Measurements from ENCODE around the gene BRI3.
"Not testable (repeated sequence)": the region's sequence is repeated elsewhere in the genome, so short reads cannot be mapped to it uniquely, and the experiment has no call there.

The BRI3 gene

GRCh38 chr7:98303176-98303865 is 21.8 kb downstream of the BRI3 start:
- no peak for DNase-seq (ENCODE audit: low read depth)
- H3K4me3 ChIP-seq (ENCODE audit: low read depth, low read length) = no peak overlapping the region

GRCh38 chr7:98303906-98304305 is 22.4 kb downstream of the BRI3 start:
- DNase-seq (ENCODE audit: low read depth) = no peak
- no peak overlapping the region for H3K4me3 ChIP-seq (ENCODE audit: low read depth, low read length)

DNA sequence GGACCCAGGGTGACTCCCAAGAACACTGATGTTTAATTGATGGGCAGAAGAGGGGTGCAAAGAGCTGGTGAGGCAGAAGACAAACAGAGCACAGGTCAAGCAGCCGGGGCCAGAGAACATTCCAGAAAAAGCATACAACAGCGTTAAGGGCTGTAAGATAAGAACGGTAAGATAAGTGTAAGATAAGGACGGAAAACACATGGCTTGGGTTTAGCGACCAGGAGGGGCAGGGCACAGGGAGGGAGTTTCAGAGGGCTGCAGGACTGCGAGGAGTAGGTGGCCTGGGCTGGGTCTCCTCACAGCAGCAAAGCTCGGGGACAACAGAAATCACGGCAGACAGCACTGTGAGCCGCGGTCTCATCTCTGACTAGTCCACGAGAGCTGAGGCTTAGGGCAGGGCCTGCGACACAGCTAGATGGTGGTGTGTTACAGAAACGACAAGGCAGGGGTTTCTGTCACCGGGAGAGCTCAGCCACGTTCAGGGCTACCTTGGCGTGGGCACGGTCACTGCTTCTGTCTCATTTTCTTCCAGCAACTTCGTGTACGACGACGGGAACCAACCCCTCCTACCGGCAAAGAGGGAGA is 24.6 kb downstream of the BRI3 start:
- no peak for DNase-seq (ENCODE audit: low read depth)
- no peak overlapping the region for H3K4me3 ChIP-seq (ENCODE audit: low read depth, low read length)

DNA sequence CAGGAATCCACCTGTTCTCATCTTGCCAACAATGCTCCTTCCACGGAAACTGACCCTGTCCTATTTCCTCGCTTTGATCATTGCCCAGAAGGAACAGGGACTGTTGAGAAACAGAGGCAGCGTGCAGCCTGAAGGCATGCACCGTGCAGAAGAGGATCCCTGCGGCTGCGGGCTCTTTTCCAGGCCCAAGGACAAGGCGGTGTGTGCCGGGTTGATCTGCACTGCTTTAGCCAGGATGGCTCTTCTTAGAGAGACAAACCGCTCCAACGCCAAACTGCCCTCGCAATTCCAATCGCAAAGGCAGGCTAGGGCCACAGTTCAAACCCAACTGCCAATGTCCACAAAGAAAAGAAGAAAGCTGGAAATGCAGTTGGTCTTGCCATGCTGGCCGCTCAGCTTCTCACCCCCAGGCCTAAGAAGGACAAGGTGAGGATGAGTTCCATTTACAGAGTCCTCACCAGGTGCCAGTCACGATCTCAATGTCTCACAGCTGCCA is 26.5 kb downstream of the BRI3 start:
- H3K4me3 ChIP-seq (ENCODE audit: low read depth, low read length) = no peak overlapping the region
- no peak for DNase-seq (ENCODE audit: low read depth)

DNA sequence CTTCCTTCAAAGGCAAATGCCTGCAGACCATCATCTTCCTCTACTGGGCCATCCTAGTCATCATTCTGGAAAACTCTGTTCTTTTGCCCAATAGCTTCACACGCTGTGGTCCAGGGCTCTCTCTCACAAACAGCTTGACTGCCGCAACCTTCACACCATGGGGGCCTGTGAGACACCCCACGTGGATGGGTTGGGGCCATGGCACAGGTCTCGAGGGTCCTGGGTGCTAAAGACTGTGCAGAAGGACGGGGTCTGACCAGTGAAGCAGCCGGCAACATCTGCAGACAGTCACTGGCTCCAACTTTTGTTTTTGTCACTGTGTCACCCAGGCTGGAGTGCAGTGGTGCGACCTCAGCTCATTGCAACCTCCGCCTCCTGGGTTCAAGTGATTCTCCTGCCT is 28.1 kb downstream of the BRI3 start:
- DNase-seq (ENCODE audit: low read depth) = no peak
- H3K4me3 ChIP-seq (ENCODE audit: low read depth, low read length) = no peak overlapping the region

GRCh38 chr7:98312201-98312600 is 30.7 kb downstream of the BRI3 start:
- DNase-seq (ENCODE audit: low read depth) = no peak
- H3K4me3 ChIP-seq (ENCODE audit: low read depth, low read length) = no peak overlapping the region

DNA sequence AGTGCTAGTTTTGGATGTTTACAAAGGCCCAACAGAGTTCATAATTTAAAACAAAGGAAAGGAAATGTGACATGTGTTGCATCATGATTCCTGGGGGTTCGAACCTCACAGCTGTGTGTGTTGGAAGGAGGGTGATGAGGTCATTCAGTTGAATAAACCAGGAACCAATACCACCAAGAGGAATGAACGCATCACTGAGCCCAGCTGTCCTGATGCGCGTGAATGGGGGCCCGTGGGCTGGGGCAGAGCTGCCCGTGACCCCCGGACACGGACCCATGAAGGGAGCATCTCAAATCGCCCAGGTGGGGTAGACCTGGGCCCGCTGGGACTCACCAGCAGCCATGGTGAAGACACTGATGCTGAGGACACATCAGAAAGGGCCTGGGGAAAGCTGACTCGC is 33.0 kb downstream of the BRI3 start:
- no peak overlapping the region for H3K4me3 ChIP-seq (ENCODE audit: low read depth, low read length)
- DNase-seq (ENCODE audit: low read depth) = no peak

GRCh38 chr7:98315318-98315993 is 34.0 kb downstream of the BRI3 start:
- no peak for DNase-seq (ENCODE audit: low read depth)
- H3K4me3 ChIP-seq (ENCODE audit: low read depth, low read length) = no peak overlapping the region

DNA sequence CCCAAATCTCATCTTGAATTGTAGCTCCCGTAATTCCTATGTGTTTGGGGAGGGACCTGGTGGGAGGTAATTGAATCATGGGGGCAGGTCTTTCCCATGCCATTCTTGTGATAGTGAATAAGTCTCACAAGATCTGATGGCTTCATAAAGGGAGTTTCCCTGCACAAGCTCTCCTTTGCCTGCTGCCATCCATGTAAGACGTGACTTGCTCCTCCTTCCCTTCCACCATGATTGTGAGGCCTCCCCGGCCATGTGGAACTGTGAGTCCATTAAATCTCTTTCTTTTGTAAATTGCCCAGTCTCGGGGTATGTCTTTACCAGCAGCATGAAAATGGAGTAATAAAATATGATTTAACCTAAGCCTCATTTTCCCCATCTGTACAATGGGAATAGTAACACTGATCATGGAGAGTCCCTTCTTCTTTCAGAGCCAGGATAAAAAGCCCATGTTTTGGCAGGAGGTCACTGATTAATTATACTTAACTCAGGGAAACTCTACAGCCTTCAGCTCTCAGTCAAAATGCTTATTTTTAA is 34.6 kb downstream of the BRI3 start:
- not testable (repeated sequence) for H3K4me3 ChIP-seq (ENCODE audit: low read depth, low read length); DNase-seq (ENCODE audit: low read depth)

DNA sequence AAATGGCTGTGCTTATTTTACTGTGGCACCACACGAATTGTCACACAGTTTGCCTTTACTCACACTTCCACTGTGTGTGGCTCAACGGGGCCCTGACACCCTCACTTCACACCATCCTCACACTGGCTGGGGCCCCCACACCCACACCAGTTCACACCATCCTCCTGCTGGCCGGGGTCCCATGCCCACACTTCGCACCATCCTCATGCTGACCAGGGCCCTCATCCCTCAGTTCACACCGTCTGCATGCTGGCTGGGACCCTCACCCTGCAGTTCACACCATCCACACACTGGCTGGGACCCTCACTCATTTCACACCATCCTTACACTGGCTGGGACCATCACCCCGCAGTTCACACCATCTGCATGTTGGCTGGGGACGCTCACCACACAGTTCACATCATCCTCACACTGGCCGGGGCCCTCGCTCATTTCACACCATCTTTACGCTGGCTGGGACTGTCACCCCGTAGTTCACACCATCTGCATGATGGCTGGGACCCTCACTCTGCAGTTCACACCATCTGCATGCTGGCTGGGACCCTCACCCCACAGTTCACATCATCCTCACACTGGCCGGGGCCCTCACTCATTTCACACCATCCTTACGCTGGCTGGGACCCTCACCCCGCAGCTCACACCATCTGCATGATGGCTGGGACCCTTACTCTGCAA is 36.0 kb downstream of the BRI3 start:
- H3K4me3 ChIP-seq (ENCODE audit: low read depth, low read length) = no peak overlapping the region

GRCh38 chr7:98319176-98319575 is 37.7 kb downstream of the BRI3 start:
- no peak overlapping the region for H3K4me3 ChIP-seq (ENCODE audit: low read depth, low read length)

More for the DNA sequence above, 36.0 kb downstream of the BRI3 start:
- DNase-seq (ENCODE audit: low read depth) = no peak

GRCh38 chr7:98321301-98321700 is 39.8 kb downstream of the BRI3 start:
- no peak overlapping the region for H3K4me3 ChIP-seq (ENCODE audit: low read depth, low read length)
- no peak for DNase-seq (ENCODE audit: low read depth)

More at GRCh38 chr7:98319176-98319575, 37.7 kb downstream of the BRI3 start:
- no peak for DNase-seq (ENCODE audit: low read depth)

DNA sequence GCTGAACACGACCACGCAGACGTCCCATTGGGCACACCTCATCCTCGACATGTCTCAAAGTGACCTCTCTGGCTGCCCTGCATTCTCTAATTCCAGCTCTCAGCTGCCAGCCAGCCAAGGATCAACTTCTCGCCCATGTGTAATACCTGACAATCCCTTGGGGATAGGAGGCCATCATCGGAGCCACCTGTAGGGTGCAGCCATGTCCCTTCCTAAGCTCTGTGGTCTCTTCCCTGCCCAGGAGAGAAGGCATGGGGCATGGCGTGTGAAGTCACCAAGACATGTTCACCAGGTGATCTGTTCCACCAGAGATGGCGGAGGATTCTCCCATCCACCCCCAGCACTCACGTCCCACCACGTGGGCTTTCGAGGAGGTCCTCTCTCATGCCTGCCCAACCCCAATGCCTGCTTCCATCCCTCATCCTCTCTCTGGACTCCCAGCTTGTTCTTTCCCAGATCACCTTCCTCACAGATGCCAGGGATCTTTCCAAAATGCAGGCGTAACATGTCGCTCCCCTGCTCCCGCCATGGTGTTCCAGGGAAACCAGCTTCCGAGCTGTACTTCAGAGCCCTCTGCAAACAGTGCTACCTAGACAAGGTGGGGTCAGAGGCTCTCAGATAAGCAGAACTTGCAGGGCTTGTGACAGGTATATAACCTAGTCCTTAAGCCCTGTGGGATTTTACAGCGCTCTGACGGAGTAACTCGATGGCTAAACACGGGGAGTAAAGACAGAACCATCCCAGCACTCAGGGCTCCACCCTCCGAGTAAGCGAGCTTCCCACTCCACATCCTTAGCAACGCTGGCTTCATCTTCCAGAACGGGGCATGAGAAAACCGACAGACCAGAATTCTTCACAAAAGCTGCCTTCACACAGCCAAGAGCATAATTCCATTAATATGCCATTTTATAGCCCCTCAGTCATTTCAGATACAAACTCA is 41.1 kb downstream of the BRI3 start:
- H3K4me3 ChIP-seq (ENCODE audit: low read depth, low read length) = no peak overlapping the region
- no peak for DNase-seq (ENCODE audit: low read depth)

DNA sequence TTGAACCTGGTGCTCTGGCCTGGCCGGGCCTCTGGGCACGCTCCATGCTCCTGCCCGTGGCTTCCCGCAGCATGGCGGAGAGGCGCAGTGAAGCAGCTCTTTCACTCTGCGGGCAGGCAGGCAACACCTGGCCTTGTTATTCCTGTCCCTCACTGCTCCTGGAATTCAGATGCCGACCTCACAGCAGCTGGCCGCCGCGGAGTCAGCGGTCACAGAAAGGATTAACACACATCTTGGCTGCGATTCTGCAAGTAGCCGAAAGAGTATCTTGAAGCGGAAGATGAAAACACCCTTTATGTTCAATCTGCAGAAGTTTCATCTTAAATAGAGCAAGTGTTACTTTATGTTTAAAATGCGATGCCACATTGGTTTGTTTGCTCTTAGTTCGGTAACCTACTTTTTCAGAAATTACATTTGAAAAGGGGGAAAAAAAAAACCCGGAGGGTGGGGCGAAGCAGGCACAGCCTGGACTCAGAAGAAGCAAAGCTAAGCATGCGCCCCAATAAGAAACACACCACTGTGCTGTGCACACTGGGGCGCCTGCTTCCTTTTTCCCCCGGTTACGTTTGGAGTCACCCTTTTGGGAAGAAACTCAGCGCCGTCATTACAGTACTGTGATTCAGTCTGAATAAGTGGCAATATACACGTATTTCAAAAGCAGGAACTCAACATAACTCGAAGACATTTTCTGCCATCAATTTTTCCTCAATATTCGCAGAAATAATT is 42.3 kb downstream of the BRI3 start:
- H3K4me3 ChIP-seq (ENCODE audit: low read depth, low read length) = no peak overlapping the region
- DNase-seq (ENCODE audit: low read depth) = no peak

DNA sequence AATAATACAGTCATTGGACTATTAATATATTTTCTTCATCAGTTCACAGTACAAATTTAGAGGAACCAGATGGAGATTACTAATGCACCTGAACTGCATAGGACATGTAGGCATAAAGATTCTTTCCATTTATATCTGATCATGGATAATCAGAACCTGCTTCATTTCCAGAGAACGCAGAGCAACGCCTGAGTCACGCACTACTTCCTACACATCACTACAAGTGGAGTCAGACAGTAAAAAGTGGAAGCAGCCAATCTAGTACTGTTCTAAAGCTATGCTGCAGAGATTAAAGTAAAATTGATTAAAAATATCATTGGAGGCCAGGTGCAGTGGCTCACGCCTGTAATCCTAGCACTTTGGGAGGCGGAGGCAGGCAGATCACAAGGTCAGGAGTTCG is 43.3 kb downstream of the BRI3 start:
- DNase-seq (ENCODE audit: low read depth) = no peak
- H3K4me3 ChIP-seq (ENCODE audit: low read depth, low read length) = no peak overlapping the region

- H3K4me3 ChIP-seq (ENCODE audit: low read depth, low read length) = no peak overlapping the region
- DNase-seq (ENCODE audit: low read depth) = no peak
Observed at GRCh38 chr7:98329100-98329790, 47.8 kb downstream of the BRI3 start.

DNA sequence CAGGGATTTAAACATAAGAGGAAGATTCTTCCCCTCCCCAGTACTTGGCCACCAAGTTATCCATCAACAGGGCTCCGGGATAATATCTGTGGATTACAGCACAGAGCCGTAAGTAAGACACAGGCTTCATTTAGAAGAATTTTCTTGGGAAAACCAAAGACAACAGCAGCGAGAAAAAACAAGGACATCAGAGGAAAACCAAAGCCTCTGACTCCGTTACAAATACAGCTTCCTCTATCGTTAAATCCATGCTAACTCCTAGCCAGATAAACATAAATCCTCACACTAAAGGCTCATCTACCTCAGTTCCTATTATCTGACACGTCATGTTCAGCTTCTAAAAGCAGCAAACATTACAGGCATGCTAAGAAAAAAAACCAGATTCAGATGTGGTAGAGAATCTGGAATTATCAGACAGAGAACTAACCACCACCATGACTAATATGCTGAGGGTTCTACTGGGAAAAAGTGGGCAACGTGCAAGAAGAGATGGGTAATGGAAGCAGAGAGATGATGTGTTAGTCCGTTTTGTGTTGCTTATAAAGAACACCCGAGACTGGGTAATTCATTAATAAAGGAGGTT is 48.4 kb downstream of the BRI3 start:
- no peak overlapping the region for H3K4me3 ChIP-seq (ENCODE audit: low read depth, low read length)

More for the DNA sequence above, 48.4 kb downstream of the BRI3 start:
- DNase-seq (ENCODE audit: low read depth) = no peak
